ENCODE data around the gene NOL6. TPM values are rescaled to one million over a fixed set of nuclear protein-coding genes. Genes with fewer than 3 reads are reported as not detected.

NOL6 gene
- total and polyA plus RNA-seq, 9 of the 15 experiments (the other 6 are each of a cell fraction or from before 2014, with no cell fraction given): 7.7 to 58.9 (median 27.0) TPM

GRCh38 chr9:33450621-33451146, 23.0 kb downstream of the NOL6 start:
- Histone ChIP-seq H3K9me3 (replicated peaks; ENCODE audit: control insufficient read depth, insufficient read depth, low read depth, low read length) (no peaks in the 10 kb centered on the region), H3K27me3 (ENCODE audit: control insufficient read depth in 2 of 2, insufficient read depth in 2 of 2, low read length in 2 of 2) (no peaks in the 10 kb centered on the region), H3K9ac (ENCODE audit: insufficient read depth in 1 of 2, low read depth in 2 of 2, low read length in 2 of 2) (no peak overlapping the region), H3K79me2 (ENCODE audit: control insufficient read depth, insufficient read depth, low read length) (peaks cover 7% of the 10 kb centered on the region; the same call in 1 of the 3 replicates), H3K4me1 (replicated peaks in 1 of 2; ENCODE audit: control insufficient read depth in 2 of 2, insufficient read depth in 2 of 2, low read length in 2 of 2) (peaks cover 29 to 30% of the 10 kb centered on the region in 2 experiments), H2AFZ (ENCODE audit: low read depth, low read length) (no peak overlapping the region), H3K4me2 (ENCODE audit: insufficient read depth, low read length) (no peak overlapping the region), H3K36me3 (ENCODE audit: control insufficient read depth, insufficient read depth, low read length) (no peaks in the 10 kb centered on the region), H3K9me1 (ENCODE audit: control insufficient read depth, insufficient read depth, low read length) (no peaks in the 10 kb centered on the region), H4K20me1 (replicated peaks; ENCODE audit: control insufficient read depth, insufficient read depth, low read length) (no peaks in the 10 kb centered on the region), H3K27ac (ENCODE audit: extremely low read depth, low read depth, low read length) (no peak overlapping the region), H3K4me3 (no peak overlapping the region)
- no peak for DNase-seq (ENCODE audit: extremely low read depth in 1 of 4, low spot score in 3 of 4)
- BruUV-seq (replicated peaks): no TSS peak
- WGBS (ENCODE audit: insufficient coverage, low coverage, missing lambda C conversion rate): 82% methylated on average over 3 of the region's 4 CpGs
- in situ Hi-C loops (cut with MboI): no loop called here
- intact Hi-C loops (cut with micrococcal nuclease): loop anchor here (5.0 to 10.0 kb wide), 2 partner anchors 33 to 166 kb away; no protein-coding TSS in a partner anchor
- no peak for FAIRE-seq
- TF ChIP-seq CHD4 (IDR thresholded peaks at IDR 0.05; ENCODE audit: insufficient read depth, insufficient replicate concordance, low read depth, low read length, poor library complexity, severe bottlenecking) (no peak), HSF4 (CRISPR knock-in tag; IDR thresholded peaks at IDR 0.05; ENCODE audit: borderline replicate concordance) (no peak), LEF1 (IDR thresholded peaks at IDR 0.05) (no peak), ZNF785 (CRISPR knock-in tag; IDR thresholded peaks at IDR 0.05) (no peak), HCFC1 (IDR thresholded peaks at IDR 0.05; ENCODE audit: low read depth, low read length) (no peak)
- TF ChIP-seq, protein P1, sequence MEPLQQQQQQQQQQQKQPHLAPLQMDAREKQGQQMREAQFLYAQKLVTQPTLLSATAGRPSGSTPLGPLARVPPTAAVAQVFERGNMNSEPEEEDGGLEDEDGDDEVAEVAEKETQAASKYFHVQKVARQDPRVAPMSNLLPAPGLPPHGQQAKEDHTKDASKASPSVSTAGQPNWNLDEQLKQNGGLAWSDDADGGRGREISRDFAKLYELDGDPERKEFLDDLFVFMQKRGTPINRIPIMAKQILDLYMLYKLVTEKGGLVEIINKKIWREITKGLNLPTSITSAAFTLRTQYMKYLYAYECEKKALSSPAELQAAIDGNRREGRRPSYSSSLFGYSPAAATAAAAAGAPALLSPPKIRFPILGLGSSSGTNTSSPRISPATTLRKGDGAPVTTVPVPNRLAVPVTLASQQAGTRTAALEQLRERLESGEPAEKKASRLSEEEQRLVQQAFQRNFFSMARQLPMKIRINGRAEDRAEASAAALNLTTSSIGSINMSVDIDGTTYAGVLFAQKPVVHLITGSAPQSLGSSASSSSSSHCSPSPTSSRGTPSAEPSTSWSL (CRISPR knock-in tag; IDR thresholded peaks at IDR 0.05; ENCODE audit: borderline replicate concordance): no peak
- TF ChIP-seq, protein P2, sequence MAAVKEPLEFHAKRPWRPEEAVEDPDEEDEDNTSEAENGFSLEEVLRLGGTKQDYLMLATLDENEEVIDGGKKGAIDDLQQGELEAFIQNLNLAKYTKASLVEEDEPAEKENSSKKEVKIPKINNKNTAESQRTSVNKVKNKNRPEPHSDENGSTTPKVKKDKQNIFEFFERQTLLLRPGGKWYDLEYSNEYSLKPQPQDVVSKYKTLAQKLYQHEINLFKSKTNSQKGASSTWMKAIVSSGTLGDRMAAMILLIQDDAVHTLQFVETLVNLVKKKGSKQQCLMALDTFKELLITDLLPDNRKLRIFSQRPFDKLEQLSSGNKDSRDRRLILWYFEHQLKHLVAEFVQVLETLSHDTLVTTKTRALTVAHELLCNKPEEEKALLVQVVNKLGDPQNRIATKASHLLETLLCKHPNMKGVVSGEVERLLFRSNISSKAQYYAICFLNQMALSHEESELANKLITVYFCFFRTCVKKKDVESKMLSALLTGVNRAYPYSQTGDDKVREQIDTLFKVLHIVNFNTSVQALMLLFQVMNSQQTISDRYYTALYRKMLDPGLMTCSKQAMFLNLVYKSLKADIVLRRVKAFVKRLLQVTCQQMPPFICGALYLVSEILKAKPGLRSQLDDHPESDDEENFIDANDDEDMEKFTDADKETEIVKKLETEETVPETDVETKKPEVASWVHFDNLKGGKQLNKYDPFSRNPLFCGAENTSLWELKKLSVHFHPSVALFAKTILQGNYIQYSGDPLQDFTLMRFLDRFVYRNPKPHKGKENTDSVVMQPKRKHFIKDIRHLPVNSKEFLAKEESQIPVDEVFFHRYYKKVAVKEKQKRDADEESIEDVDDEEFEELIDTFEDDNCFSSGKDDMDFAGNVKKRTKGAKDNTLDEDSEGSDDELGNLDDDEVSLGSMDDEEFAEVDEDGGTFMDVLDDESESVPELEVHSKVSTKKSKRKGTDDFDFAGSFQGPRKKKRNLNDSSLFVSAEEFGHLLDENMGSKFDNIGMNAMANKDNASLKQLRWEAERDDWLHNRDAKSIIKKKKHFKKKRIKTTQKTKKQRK (IDR thresholded peaks at IDR 0.05; ENCODE audit: borderline replicate concordance, low read depth, low read length): no peak
- no peak for ATAC-seq
- POLR2A ChIA-PET: interaction anchor here (1.4 kb wide), 1 partner anchor 9 kb away, joined by 3 read pairs; no protein-coding TSS in a partner anchor
- CTCF ChIA-PET (ENCODE audit: low intra/inter-chr PET ratio): no interaction called here
